Peyer's patch (tissue), 4 donors: ENCODE data around the gene ANKMY1.

Source experiments
- CTCF ChIP-seq, 6 experiments: fragments of 450-650 bp in 4 of 6; fragments of 200-600 bp in 2 of 6; sonication (generic) in 1 of 6; IDR thresholded peaks; one replicate each; pipeline ENCODE4 v1.5.1; 2017 to 2019; ENCODE audit warnings: antibody characterized with exemption in 6 of 6, mild to moderate bottlenecking in 3 of 6, moderate library complexity in 1 of 6
- POLR2A ChIP-seq, 2 donors: fragments of 450-650 bp; IDR thresholded peaks; one replicate each; pipeline ENCODE4 v1.5.1; 2017; ENCODE audit warnings: antibody characterized with exemption in 2 of 2, mild to moderate bottlenecking in 2 of 2, moderate library complexity in 2 of 2

GRCh38 chr2:240437861-240438809, 119.7 kb downstream of the ANKMY1 start:
- TF ChIP-seq POLR2A (IDR thresholded peaks at IDR 0.05) (no peak), CTCF (IDR thresholded peaks at IDR 0.05) (peak; percentile 67 to 88 (median 74))
